Neutrophil (primary cell): ENCODE measurements around the gene GARS1.
A peak's percentile ranks its signal among the peaks of the same experiment; 100 is the strongest.

Experiments used
- H3K27ac ChIP-seq: fragments of 200-600 bp; sonication (generic); 2 replicates; pipeline ENCODE4 v1.5.1; 2016; ENCODE audit warnings: mild to moderate bottlenecking, moderate library complexity
- H3K27me3 ChIP-seq: fragments of 200-600 bp; sonication (generic); 2 replicates; pipeline ENCODE4 v1.6.0; 2016; ENCODE audit warnings: mild to moderate bottlenecking
- H3K36me3 ChIP-seq: fragments of 200-600 bp; sonication (generic); 2 replicates; pipeline ENCODE4 v1.5.1; 2017
- H3K4me1 ChIP-seq, 2 experiments: fragments of 200-600 bp in 1 of 2; sonication (generic) in 1 of 2; 1 replicate in 1 of 2; 2 replicates in 1 of 2; pipeline versions ENCODE4 v1.5.1 to v1.6.1; 2013 to 2016; ENCODE audit warnings: low read depth in 1 of 2, low read length in 1 of 2, mild to moderate bottlenecking in 1 of 2, moderate library complexity in 1 of 2; ENCODE audit not compliant: control insufficient read depth in 1 of 2, insufficient read depth in 1 of 2
- H3K4me3 ChIP-seq, 2 experiments: fragments of 200-600 bp in 1 of 2; sonication (generic) in 1 of 2; 1 replicate in 1 of 2; 2 replicates in 1 of 2; pipeline ENCODE4 v1.5.1; 2013 to 2016; ENCODE audit warnings: low read depth in 1 of 2, low read length in 1 of 2, mild to moderate bottlenecking in 1 of 2, moderate library complexity in 1 of 2
- H3K9me3 ChIP-seq: fragments of 200-600 bp; sonication (generic); 2 replicates; pipeline ENCODE4 v1.5.1; 2016
- CTCF ChIP-seq: fragments of 200-600 bp; sonication (generic); IDR thresholded peaks from 2 replicates; pipeline ENCODE4 v1.5.1; 2016; ENCODE audit warnings: antibody characterized with exemption

GARS1 gene

GRCh38 chr7:30594540-30595435 lies at the start of gene GARS1:
TSS of gene GARS1 (plus strand) at chr7:30594878. CDS start at chr7:30594922, 44 bp downstream.
- peaks cover 22 to 26% of the 10 kb centered on the region in 2 experiments for H3K4me1 ChIP-seq
- H3K4me3 ChIP-seq = peak within 1 kb of the TSS; percentile 83 to 95
- H3K9me3 ChIP-seq = no peaks in the 10 kb centered on the region
- no peaks in the 10 kb centered on the region for H3K27me3 ChIP-seq
- peak; percentile 28 for TF ChIP-seq CTCF
- peaks cover 5% of the 10 kb centered on the region for H3K36me3 ChIP-seq
- peak within 1 kb of the TSS; percentile 98 for H3K27ac ChIP-seq

- Histone ChIP-seq H3K4me3 (no peak overlapping the region), H3K9me3 (no peaks in the 10 kb centered on the region), H3K4me1 (peaks cover 0 to 1% of the 10 kb centered on the region in 2 experiments), H3K36me3 (peaks cover 59% of the 10 kb centered on the region), H3K27ac (no peak overlapping the region), H3K27me3 (no peaks in the 10 kb centered on the region)
- no peak for TF ChIP-seq CTCF
These were observed 48.7 kb upstream of the GARS1 start for GRCh38 chr7:30545791-30546555.

GRCh38 chr7:30546596-30546995 lies 48.1 kb upstream of the GARS1 start:
- H3K27me3 ChIP-seq = no peaks in the 10 kb centered on the region
- peaks cover 59% of the 10 kb centered on the region for H3K36me3 ChIP-seq
- H3K4me1 ChIP-seq = peaks cover 0 to 4% of the 10 kb centered on the region in 2 experiments
- H3K9me3 ChIP-seq = no peaks in the 10 kb centered on the region
- no peak overlapping the region for H3K27ac ChIP-seq
- TF ChIP-seq CTCF = no peak
- H3K4me3 ChIP-seq = no peak overlapping the region

GRCh38 chr7:30548845-30549244 lies 45.8 kb upstream of the GARS1 start:
- H3K4me3 ChIP-seq = no peak overlapping the region
- H3K36me3 ChIP-seq = peaks cover 60% of the 10 kb centered on the region
- H3K27ac ChIP-seq = no peak overlapping the region
- TF ChIP-seq CTCF = peak; percentile 35
- no peaks in the 10 kb centered on the region for H3K9me3 ChIP-seq
- H3K27me3 ChIP-seq = no peaks in the 10 kb centered on the region
- H3K4me1 ChIP-seq = peaks cover 0 to 4% of the 10 kb centered on the region in 2 experiments

GRCh38 chr7:30549931-30550493 lies 44.7 kb upstream of the GARS1 start:
- Histone ChIP-seq H3K4me1 (peaks cover 0 to 4% of the 10 kb centered on the region in 2 experiments), H3K36me3 (peaks cover 65% of the 10 kb centered on the region), H3K27me3 (no peaks in the 10 kb centered on the region), H3K9me3 (no peaks in the 10 kb centered on the region), H3K27ac (no peak overlapping the region), H3K4me3 (no peak overlapping the region)
- no peak for TF ChIP-seq CTCF
